Endometrial microvascular endothelial cells (primary cell): ENCODE results near the gene DIRAS1. TPM values are rescaled to one million over a fixed set of nuclear protein-coding genes. Genes with fewer than 3 reads are reported as not detected.
"Not testable (repeated sequence)": the region's sequence is repeated elsewhere in the genome, so short reads cannot be mapped to it uniquely, and the experiment has no call there.

ENCODE experiments used
- in situ Hi-C: cut with HindIII; loops from 2 replicates; pipeline ENCODE4 v1.10.0; 2017; ENCODE audit warnings: low sequenced_read_pairs, low pct_unique_long_range_greater_than_20kb; ENCODE audit errors: inconsistent ontology term
- total RNA-seq: library from RNA; depleted of rRNA; stranded (reverse); fragments of >200 nt; gene quantifications from one replicate; pipeline ENCODE4 v1.2.3, GENCODE V29; 2015; ENCODE audit errors: inconsistent ontology term

The DIRAS1 gene
- total RNA-seq, 1 donor from 2014 or later, result not detected

GRCh38 chr19:2699413-2700140 is 21.6 kb downstream of the DIRAS1 start:
- in situ Hi-C loops, result no loop called here

GRCh38 chr19:2694196-2694595 is 27.0 kb downstream of the DIRAS1 start:
- in situ Hi-C loops, result no loop called here

DNA sequence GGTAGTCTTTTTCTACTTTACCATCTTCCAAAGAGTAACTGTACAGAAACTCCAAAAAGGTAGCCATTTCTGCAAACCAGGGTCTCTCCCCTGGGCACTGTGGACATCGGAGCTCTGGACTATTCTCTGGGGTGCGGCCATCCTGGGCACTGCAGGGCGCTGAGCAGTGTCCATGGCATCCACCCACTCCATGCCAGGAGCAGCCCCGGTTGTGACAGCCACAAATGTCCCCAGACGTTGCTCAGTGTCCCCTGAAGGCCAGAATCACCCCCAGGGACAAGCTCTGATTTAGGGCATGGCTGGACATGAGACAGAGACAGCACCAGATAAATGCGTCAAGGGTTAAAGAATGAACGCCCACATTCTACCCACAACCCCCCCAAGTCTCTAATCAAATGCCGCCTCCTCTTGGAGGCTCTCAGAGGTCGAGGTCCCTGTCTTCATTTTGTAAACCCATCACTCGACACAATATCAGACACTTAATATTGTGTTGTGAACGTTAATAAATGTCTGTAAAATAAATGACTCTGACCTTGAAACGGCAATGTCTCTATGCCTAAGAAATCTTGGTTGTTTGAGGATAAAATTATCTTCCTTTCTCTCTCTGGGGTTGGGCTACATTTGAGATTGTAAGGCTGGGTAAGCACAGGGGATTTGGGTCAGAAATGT is 27.5 kb downstream of the DIRAS1 start:
- in situ Hi-C loops, result no loop called here

- in situ Hi-C loops, result no loop called here
Observed at GRCh38 chr19:2691951-2692350, 29.2 kb downstream of the DIRAS1 start.

- in situ Hi-C loops, result no loop called here
Observed at GRCh38 chr19:2690856-2691255, 30.3 kb downstream of the DIRAS1 start.

GRCh38 chr19:2686360-2686759 is 34.8 kb downstream of the DIRAS1 start:
- in situ Hi-C loops, result no loop called here

- in situ Hi-C loops, result no loop called here
Observed at GRCh38 chr19:2685204-2685704, 35.9 kb downstream of the DIRAS1 start.

DNA sequence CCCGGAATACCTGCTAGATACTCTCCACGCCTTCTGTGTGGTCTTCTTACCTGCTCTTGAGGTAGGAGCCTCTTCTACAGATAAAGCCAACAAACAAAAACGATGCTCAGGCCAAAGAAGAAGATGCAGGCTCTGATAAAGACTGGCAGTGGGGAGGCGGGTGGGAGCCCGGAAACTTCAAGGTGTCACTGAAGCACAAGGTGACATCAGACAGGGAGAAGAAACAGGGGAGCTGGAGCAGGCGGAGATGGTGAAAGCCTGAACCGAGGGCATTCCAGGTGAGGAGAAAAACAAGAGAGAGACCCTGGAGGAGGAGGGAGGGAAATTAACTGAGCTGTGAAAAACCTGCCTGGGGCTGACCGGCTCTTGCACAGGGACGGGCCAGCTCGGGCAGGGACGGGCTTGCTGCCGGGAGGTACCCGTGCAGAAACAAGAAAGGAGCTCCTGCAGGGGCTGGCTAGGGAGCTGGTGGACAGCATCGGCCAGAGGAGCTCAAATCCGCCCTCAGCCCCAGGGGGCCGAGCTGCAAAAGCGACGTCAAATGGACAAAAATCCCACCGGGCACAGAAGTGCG is 37.7 kb downstream of the DIRAS1 start:
- in situ Hi-C loops, result no loop called here

DNA sequence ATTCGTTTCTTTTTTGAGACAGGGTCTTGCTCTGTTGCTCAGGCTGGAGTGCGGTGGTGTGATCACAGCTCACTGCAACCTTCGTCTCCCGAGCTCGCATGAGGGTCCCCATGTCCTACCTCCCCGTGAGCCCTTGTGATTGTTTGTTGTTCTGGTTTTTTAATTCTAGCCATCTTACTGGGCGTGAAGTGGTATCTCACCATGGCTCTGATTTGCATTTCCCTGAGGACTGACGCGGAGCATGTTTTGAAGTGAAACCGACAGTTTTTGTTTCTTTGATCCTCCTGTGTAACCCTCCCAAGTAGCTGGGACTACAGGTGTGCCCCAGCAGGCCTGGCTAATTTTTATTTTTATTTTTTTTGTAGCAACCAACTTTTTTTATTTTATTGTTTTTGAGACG is 40.4 kb downstream of the DIRAS1 start:
- in situ Hi-C loops, result no loop called here

DNA sequence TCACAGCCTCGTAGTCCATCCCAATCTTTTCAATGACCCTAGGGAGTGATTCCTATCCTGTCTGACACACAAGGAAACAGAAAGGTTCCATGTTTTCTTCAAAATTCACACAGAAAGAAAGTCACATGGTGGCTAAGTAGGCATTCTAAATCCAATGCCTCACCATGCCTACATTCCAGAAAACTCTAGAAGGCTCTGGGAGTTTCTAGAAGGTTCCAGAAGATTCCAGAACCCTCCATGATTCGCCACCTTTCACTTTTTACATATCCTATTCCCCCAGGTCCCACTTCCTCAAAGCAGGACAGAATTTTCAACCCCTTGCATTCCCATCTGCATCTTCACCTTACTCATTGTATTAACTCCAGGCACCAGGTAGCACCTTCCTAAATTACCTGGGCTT is 41.7 kb downstream of the DIRAS1 start:
- in situ Hi-C loops, result no loop called here

- in situ Hi-C loops, result not testable (repeated sequence)
Observed at GRCh38 chr19:2678948-2679347, 42.2 kb downstream of the DIRAS1 start.

DNA sequence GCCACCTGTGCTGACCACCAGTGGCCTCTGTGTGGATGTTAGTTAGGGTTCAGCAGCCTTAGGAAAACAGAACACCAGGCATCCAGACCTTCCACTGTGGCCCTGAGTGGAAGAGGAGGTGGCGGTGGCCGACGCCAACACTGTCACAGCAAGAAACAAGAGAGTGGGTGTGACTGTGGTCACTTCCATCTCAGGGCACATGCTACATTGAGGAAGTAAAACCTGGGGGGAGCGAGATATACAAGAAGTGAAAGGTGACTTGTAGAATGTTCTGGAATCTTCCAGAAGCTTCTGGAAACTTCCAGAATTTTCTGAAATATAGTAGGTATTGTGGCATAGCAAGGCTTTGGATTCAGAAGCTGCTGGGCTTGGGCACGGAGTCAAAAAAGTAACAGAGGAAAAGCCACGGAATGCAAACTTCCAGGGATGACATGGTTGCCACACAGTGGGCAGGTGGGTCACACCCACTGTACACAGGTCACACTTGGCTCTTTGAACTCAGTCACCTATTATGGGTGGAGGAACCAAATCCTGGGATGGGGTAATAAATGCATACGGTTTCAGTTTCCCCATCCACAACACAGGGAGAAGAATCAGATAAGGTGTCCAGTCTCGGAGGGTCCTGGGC is 43.0 kb downstream of the DIRAS1 start:
- in situ Hi-C loops, result no loop called here

GRCh38 chr19:2676823-2677222 is 44.3 kb downstream of the DIRAS1 start:
- in situ Hi-C loops, result no loop called here

GRCh38 chr19:2675892-2676291 is 45.3 kb downstream of the DIRAS1 start:
- in situ Hi-C loops, result no loop called here

DNA sequence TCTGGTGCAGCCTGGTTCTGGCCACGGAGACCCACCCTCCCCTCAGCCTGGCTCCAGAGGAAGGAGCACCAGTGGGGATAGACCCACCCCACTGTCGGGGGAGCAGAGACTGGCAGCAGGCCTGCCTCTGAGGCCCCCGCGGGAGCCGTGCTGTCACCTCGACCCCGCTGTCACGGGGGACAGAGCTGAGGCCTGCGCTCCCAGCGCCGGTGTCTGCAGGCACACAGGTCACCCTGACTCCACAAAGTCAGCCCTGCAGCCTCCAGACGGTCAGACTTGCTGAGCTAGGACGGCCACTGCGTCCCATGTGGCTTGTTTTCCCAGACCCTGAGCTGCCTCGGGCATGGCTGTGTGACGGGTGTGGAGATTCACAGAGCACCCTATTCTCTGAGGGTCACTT is 51.0 kb downstream of the DIRAS1 start:
- in situ Hi-C loops, result no loop called here

DNA sequence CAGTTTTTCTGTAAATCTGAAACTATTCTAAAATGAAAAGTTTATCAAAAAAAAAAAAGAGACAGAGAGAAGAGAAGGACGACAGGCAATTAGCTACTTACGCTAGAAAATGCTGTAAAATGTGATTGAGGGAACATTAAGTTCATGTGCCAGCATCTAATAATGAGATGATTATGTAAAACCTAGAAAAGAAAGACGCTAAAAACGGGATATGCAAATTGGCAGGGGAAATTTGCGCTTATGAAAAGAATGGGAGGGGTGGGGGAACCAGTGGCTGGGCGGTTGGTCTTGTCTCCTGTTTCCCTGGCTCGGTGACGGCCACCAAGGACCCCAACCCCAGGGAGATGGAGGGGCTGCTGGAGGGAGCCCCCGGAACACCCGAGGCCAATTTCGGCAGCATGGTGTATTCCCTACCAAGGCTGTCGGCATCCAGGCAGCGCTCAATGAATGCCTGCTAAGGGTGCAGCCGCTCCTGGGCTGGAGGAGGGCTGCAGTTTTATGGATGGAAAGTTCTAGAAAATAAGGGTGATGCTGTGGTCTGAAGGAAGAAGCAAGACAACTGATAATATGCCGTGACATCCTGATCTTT is 52.9 kb downstream of the DIRAS1 start:
- in situ Hi-C loops, result no loop called here

GRCh38 chr19:2667349-2667748 is 53.8 kb downstream of the DIRAS1 start:
- in situ Hi-C loops, result not testable (repeated sequence)

DNA sequence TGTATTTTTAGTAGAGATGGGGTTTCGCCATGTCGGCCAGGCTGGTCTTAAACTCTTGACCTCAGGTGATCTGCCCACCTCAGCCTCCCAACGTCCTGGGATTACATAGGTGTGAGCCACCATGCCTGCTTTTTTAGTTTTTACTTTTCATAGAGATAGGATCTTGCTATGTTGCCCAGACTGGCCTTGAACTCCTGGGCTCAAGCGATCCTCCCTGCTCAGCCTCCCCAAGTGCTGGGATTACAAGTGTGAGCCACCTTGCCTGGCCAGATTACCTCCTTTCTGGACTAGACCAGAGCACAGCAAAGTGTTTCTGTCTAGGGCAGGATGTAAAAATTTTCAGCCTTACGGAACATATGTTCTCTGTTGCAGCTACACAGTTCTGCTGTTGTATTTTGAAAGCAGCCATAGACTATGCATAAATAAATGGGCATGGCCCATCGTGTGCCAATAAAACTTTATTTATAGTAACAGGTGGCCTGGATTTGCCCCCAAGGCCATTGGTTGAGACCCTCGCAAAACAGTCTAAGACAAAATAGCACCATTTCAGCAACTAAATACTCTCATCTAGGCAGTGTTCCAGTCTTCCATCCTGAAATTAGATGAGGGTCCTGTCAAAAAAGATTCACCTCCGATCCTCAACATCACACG is 54.7 kb downstream of the DIRAS1 start:
- in situ Hi-C loops, result no loop called here

- in situ Hi-C loops, result no loop called here
Observed at GRCh38 chr19:2665103-2665502, 56.1 kb downstream of the DIRAS1 start.
